VCaP (cell line): Measurements from ENCODE around the gene TUBGCP4.

Experiments used
- H3K27ac ChIP-seq: fragments of 450-650 bp; 2 replicates; pipeline ENCODE4 v1.5.1; 2017
- TF ChIP-seq, protein P1 (sequence below): fragments of 450-650 bp; conservative IDR thresholded peaks from 2 replicates; pipeline ENCODE4 v1.5.1; 2017; ENCODE audit warnings: mild to moderate bottlenecking, moderate library complexity

TUBGCP4 gene

DNA sequence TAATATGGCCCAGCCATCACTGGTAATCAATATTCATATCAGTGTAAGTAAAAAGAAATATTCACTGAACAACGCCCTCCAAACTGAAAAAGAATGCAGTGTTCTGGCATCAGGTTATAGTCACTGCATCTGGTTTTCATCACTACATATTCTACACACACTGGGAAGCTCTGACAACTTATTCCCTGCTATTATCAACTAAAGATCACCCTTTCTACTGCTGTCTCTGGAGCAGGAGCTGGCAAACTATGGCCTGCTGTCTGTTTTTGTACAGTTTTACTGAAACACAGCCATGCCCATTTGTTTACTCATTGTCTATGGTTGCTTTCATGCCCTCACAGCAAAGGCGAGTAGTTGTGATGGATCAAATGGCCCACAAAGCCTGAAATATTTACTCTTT lies 35.3 kb downstream of the TUBGCP4 start:
- TF ChIP-seq, protein P1, sequence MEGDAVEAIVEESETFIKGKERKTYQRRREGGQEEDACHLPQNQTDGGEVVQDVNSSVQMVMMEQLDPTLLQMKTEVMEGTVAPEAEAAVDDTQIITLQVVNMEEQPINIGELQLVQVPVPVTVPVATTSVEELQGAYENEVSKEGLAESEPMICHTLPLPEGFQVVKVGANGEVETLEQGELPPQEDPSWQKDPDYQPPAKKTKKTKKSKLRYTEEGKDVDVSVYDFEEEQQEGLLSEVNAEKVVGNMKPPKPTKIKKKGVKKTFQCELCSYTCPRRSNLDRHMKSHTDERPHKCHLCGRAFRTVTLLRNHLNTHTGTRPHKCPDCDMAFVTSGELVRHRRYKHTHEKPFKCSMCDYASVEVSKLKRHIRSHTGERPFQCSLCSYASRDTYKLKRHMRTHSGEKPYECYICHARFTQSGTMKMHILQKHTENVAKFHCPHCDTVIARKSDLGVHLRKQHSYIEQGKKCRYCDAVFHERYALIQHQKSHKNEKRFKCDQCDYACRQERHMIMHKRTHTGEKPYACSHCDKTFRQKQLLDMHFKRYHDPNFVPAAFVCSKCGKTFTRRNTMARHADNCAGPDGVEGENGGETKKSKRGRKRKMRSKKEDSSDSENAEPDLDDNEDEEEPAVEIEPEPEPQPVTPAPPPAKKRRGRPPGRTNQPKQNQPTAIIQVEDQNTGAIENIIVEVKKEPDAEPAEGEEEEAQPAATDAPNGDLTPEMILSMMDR = no peak
- no peak overlapping the region for H3K27ac ChIP-seq

DNA sequence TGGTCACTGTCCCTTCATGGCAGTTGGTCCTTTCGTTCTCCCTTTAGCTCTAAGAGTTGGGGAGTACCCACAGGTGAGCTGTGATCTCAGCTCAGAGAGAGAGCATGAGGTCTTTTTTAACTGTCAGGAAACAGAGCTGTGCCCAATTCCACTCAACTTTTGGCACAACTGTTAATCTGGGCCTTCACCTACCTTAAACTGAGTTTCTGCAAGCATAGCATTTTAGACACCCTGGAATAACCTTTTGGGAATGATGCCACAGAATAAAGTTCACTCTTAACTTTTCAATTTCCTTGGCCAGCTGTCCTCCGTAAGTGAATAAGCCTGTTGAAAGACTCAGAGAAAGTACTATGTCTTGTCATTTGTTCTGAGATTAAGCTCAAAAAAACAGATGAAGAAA lies 35.9 kb downstream of the TUBGCP4 start:
- no peak overlapping the region for H3K27ac ChIP-seq
- TF ChIP-seq, protein P1 = no peak

DNA sequence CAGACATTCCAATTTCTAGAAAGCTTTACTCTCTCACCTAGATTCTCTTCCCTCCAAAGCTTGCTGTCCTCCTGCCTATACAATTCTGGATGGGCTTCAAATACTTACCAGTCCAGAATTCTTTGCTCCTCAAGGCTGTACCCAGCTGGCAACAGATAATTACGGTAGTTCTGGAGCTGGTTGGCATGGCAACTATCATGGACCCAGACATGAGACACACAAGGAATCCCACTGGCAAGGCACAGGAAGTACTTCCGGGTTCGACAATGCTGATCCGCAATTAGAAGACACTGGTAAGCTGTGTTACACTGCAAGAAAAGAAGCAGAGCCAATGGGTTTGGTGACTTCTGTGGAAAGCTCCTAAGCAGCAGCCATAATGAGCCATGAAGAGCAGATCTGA lies 37.9 kb downstream of the TUBGCP4 start:
- TF ChIP-seq, protein P1 = no peak
- no peak overlapping the region for H3K27ac ChIP-seq

DNA sequence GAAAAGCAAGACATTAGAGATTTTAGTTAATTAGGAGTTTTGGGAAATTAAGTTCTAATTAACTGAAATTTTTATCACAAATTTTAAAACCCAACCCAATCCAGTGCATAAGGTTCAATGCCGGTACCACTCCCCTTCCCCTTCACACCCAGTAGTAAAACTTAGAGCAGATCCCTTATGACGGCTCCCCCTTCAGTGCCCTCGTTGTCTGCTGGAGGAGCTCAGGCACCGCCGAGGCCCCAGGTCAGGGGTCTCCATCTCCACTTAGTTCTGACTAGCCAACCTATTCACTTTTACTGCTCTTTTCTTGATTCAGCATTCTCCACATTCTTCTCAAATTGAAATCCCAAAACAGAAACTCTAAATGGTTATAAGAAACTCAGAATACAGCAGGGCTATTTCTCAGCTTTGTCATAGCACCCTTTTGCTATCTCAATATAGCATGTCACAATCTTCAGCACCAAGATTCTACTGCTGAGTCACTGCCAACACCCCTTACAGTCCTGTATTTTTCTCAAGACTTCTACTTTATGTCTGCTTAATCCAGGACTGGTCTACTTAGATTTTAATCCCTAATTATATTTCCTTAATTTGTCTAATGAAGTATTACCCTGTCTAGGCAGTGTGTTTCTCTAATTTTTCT lies 39.8 kb downstream of the TUBGCP4 start:
- H3K27ac ChIP-seq = no peak overlapping the region
- TF ChIP-seq, protein P1 = no peak

DNA sequence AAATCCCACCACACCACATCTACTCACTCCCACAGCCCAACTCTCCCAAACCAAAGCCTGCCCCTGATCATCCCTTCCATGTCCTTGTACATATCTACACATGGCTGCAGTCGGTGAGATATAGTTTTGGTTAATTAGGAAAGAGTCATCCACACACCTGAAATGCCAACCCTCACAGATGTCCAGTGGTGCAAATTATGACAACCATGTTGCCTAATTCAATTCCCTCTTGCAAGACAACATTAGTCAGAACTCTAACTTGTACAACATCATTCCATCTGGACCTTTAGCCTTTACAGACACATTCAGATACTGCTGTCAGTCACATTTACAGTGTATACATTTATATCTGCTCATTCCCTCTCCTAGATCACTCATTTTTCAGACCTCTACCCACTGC lies 41.2 kb downstream of the TUBGCP4 start:
- H3K27ac ChIP-seq = peak overlapping the region; percentile 34; the same call in 1 of the 2 replicates
- TF ChIP-seq, protein P1 = no peak

DNA sequence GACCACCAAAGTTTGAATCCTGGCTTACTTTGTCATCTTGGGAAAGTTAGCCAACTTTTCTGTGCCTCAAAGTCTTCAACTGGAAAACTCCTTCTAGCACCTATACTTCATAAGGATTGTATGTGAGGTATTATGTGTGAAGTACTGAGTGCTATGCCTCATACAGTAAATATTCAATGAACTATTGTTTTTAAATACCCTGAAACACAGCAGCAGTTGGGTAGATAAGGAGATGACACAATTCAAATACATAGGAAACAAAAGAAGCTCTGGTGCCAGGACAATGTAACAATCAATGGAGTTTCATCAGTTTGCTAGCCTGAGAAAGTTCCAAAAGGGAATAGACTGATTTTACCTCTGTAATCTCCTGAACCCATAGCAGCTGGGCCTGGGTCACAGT lies 43.3 kb downstream of the TUBGCP4 start:
- TF ChIP-seq, protein P1 = no peak
- H3K27ac ChIP-seq = no peak overlapping the region

DNA sequence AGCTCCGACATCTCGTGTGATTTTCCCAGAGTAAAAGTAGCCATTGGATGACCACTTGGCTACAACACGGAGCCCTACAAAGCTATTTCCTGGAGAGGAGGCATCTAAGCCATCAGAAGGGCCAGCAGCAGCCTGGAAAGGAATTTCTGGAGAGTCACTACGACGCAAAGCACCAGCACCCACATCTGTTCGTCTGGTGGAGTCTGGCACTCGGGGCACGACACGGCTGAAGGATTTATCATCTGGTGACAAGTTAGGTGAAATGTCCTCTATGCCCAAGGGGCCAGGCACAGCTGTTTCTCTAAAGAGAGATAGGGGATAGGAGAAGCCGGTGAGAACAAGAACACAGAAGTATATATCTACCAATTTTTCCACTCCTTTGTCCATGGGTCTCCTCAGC lies 49.5 kb downstream of the TUBGCP4 start:
- no peak overlapping the region for H3K27ac ChIP-seq
- TF ChIP-seq, protein P1 = no peak
